OCI-LY3 (cell line): Measurements from ENCODE around the gene TRAF4.
A peak's percentile ranks its signal among the peaks of the same experiment; 100 is the strongest.

Source experiments
- H2AFZ ChIP-seq: fragments of 200-600, 300-600 bp; shearing (Covaris generic); 2 replicates; pipeline ENCODE4 v1.6.0; 2014; ENCODE audit warnings: antibody characterized with exemption, low read depth, low read length
- H3K27ac ChIP-seq: fragments of 200-600, 300-600 bp; sonication (generic); 2 replicates; pipeline ENCODE4 v1.5.1; 2014; ENCODE audit warnings: mild to moderate bottlenecking, low read length, moderate library complexity, mixed read lengths
- H3K27me3 ChIP-seq: fragments of 200-600, 300-600 bp; sonication (generic); 2 replicates; pipeline ENCODE4 v1.6.1; 2014; ENCODE audit warnings: low read depth, low read length, mixed read lengths
- H3K36me3 ChIP-seq: fragments of 200-600, 300-600 bp; sonication (generic); replicated peaks from 2 replicates; pipeline ENCODE3; 2014; ENCODE audit warnings: low read depth, low read length, mixed read lengths
- H3K4me1 ChIP-seq: fragments of 300-600, 200-600 bp; sonication (generic); 2 replicates; pipeline ENCODE4 v1.6.1; 2014; ENCODE audit warnings: low read length, mixed read lengths
- H3K4me2 ChIP-seq: fragments of 200-600, 300-600 bp; sonication (generic); 2 replicates; pipeline ENCODE4 v1.6.1; 2014; ENCODE audit warnings: low read length, mixed read lengths
- H3K4me3 ChIP-seq: fragments of 300-600, 200-600 bp; sonication (generic); 2 replicates; pipeline ENCODE4 v1.5.1; 2014; ENCODE audit warnings: antibody characterized with exemption, mild to moderate bottlenecking, low read length, moderate library complexity
- H3K79me2 ChIP-seq: fragments of 300-600, 200-600 bp; shearing (Covaris generic); 2 replicates; pipeline ENCODE4 v1.6.1; 2014; ENCODE audit warnings: mild to moderate bottlenecking, low read length, mixed read lengths
- H3K9ac ChIP-seq: fragments of 300-600, 200-600 bp; shearing (Covaris generic); 2 replicates; pipeline ENCODE4 v1.6.0; 2014; ENCODE audit warnings: mild to moderate bottlenecking, low read length, moderate library complexity
- H3K9me3 ChIP-seq: fragments of 200-600, 300-600 bp; shearing (Covaris generic); 2 replicates; pipeline ENCODE4 v1.6.1; 2014; ENCODE audit warnings: low read length, mixed read lengths; ENCODE audit not compliant: insufficient read depth
- H4K20me1 ChIP-seq: fragments of 200-600, 300-600 bp; sonication (generic); 2 replicates; pipeline ENCODE4 v1.6.1; 2016; ENCODE audit warnings: low read length, mixed read lengths; ENCODE audit not compliant: insufficient read depth
- CTCF ChIP-seq: fragments of 200-600, 300-600 bp; sonication (generic); IDR thresholded peaks from 2 replicates; pipeline ENCODE4 v1.5.1; 2014; ENCODE audit warnings: antibody characterized with exemption, low read length, low read depth
- EZH2phosphoT487 ChIP-seq: fragments of 200-600 bp; shearing (Covaris generic); IDR thresholded peaks from 2 replicates; pipeline ENCODE4 v1.6.1; 2018; ENCODE audit warnings: antibody characterized with exemption, mixed run types, low read depth

TRAF4 gene

GRCh38 chr17:28743243-28744103 lies at the start of gene TRAF4:
Gene TRAF4, plus strand, starts transcription at chr17:28744011. Its CDS starts 102 bp downstream, at chr17:28744113.
- peaks cover 60% of the 10 kb centered on the region for H3K36me3 ChIP-seq
- peaks cover 78% of the 10 kb centered on the region for H3K4me1 ChIP-seq
- H3K9me3 ChIP-seq: no peaks in the 10 kb centered on the region
- peaks cover 39% of the 10 kb centered on the region for H4K20me1 ChIP-seq
- H2AFZ ChIP-seq: no peak within 1 kb of the TSS
- peak within 1 kb of the TSS; percentile 99 for H3K4me3 ChIP-seq
- H3K4me2 ChIP-seq: peak within 1 kb of the TSS; percentile 100
- TF ChIP-seq CTCF (no peak), EZH2phosphoT487 (no peak)
- peak within 1 kb of the TSS; percentile 100 for H3K9ac ChIP-seq
- no peaks in the 10 kb centered on the region for H3K27me3 ChIP-seq
- peaks cover 64% of the 10 kb centered on the region for H3K79me2 ChIP-seq
- peak within 1 kb of the TSS; percentile 94 for H3K27ac ChIP-seq

GRCh38 chr17:28698253-28698941 lies 45.4 kb upstream of the TRAF4 start:
- Histone ChIP-seq H3K27ac (no peak overlapping the region), H2AFZ (no peak overlapping the region), H3K9me3 (no peaks in the 10 kb centered on the region), H3K79me2 (no peaks in the 10 kb centered on the region), H3K27me3 (no peaks in the 10 kb centered on the region), H4K20me1 (no peaks in the 10 kb centered on the region), H3K4me3 (no peak overlapping the region), H3K4me2 (no peak overlapping the region), H3K9ac (no peak overlapping the region), H3K36me3 (peaks cover 80% of the 10 kb centered on the region), H3K4me1 (no peaks in the 10 kb centered on the region)
- TF ChIP-seq CTCF (no peak), EZH2phosphoT487 (no peak)

DNA sequence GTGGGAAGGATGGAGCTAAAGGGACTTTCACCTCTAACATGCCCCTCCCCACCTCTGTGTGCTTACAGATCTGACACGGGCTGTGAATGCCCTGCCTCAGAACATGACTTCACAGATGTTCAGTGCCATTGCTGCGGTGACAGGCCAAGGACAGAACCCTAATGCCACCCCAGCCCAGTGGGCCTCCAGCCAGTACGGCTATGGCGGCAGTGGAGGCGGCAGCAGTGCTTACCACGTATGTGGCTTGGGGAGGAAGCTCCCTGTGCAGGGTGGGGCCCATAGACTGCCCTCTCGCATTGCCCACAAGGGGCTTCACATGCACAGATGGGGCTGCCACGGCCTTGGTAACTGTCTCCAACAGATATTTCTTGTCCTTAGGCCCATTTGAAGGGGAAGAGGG lies 43.5 kb upstream of the TRAF4 start:
- no peak overlapping the region for H3K4me2 ChIP-seq
- H2AFZ ChIP-seq: no peak overlapping the region
- peaks cover 73% of the 10 kb centered on the region for H3K36me3 ChIP-seq
- TF ChIP-seq EZH2phosphoT487 (no peak), CTCF (no peak)
- no peaks in the 10 kb centered on the region for H3K9me3 ChIP-seq
- no peaks in the 10 kb centered on the region for H3K4me1 ChIP-seq
- no peaks in the 10 kb centered on the region for H3K27me3 ChIP-seq
- H3K4me3 ChIP-seq: no peak overlapping the region
- no peaks in the 10 kb centered on the region for H4K20me1 ChIP-seq
- H3K27ac ChIP-seq: no peak overlapping the region
- no peak overlapping the region for H3K9ac ChIP-seq
- no peaks in the 10 kb centered on the region for H3K79me2 ChIP-seq

DNA sequence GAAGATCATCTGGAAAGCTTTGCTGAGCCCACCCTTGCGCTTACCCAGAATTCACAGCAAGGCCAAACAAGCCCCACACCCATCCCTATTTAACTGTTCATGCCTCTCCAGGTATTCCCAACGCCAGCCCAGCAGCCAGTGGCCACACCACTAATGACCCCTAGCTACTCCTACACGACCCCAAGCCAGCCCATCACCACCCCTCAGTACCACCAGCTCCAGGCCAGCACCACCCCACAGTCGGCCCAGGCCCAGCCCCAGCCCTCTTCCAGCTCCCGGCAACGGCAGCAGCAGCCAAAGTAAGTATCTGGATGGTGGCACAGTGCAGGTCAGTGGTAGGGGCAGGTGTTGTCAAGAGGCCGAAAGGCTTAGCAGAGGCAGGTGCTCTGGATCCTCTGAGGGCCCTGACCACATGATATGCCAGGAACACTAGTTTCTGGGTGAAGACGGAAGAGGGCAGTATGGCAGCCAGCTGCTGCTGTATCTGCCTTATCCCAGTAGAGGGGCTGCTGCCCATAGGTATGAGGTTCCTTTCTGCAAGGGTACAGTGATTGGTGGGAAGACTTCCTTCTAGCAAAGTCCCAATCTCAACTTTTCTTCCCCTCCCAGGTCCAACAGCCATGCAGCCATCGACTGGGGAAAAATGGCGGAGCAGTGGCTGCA lies 42.9 kb upstream of the TRAF4 start:
- Histone ChIP-seq H4K20me1 (no peaks in the 10 kb centered on the region), H3K4me2 (no peak overlapping the region), H2AFZ (no peak overlapping the region), H3K9ac (no peak overlapping the region), H3K36me3 (peaks cover 72% of the 10 kb centered on the region), H3K79me2 (no peaks in the 10 kb centered on the region), H3K27ac (no peak overlapping the region), H3K27me3 (no peaks in the 10 kb centered on the region), H3K9me3 (no peaks in the 10 kb centered on the region), H3K4me1 (no peaks in the 10 kb centered on the region), H3K4me3 (no peak overlapping the region)
- TF ChIP-seq CTCF: no peak
- TF ChIP-seq EZH2phosphoT487: no peak
